GM18498 (cell line): ENCODE results near the gene KMT2E.
"Not testable (repeated sequence)": the region's sequence is repeated elsewhere in the genome, so short reads cannot be mapped to it uniquely, and the experiment has no call there.

Source experiments
- ATAC-seq: cut with Tn5 transposase; IDR thresholded peaks from one replicate; pipeline ENCODE4 v1.9.1; 2021; ENCODE audit warnings: mild to moderate bottlenecking, moderate library complexity; ENCODE audit not compliant: unreplicated experiment

Gene KMT2E

GRCh38 chr7:105026750-105027149 lies 12.7 kb downstream of the KMT2E start:
- ATAC-seq = no peak

- no peak for ATAC-seq
Measured at GRCh38 chr7:105027176-105027853, 13.3 kb downstream of the KMT2E start.

GRCh38 chr7:105028004-105028403 lies 14.0 kb downstream of the KMT2E start:
- peak; percentile 69 for ATAC-seq

GRCh38 chr7:105028941-105029340 lies 14.9 kb downstream of the KMT2E start:
- not testable (repeated sequence) for ATAC-seq

- no peak for ATAC-seq
Measured at GRCh38 chr7:105030447-105030846, 16.4 kb downstream of the KMT2E start.

- no peak for ATAC-seq
Measured at GRCh38 chr7:105032553-105033214, 18.7 kb downstream of the KMT2E start.

GRCh38 chr7:105035349-105035748 lies 21.3 kb downstream of the KMT2E start:
- ATAC-seq = no peak

GRCh38 chr7:105036217-105037168 lies 22.5 kb downstream of the KMT2E start:
- no peak for ATAC-seq

GRCh38 chr7:105037319-105037718 lies 23.3 kb downstream of the KMT2E start:
- no peak for ATAC-seq

- no peak for ATAC-seq
Measured at GRCh38 chr7:105044449-105045070, 30.6 kb downstream of the KMT2E start.

GRCh38 chr7:105046414-105046813 lies 32.4 kb downstream of the KMT2E start:
- no peak for ATAC-seq

- no peak for ATAC-seq
Measured at GRCh38 chr7:105047932-105048331, 33.9 kb downstream of the KMT2E start.

GRCh38 chr7:105050493-105050892 lies 36.5 kb downstream of the KMT2E start:
- no peak for ATAC-seq

- not testable (repeated sequence) for ATAC-seq
Measured at GRCh38 chr7:105050899-105051298, 36.9 kb downstream of the KMT2E start.

- no peak for ATAC-seq
Measured at GRCh38 chr7:105055084-105055483, 41.1 kb downstream of the KMT2E start.

GRCh38 chr7:105055621-105056020 lies 41.6 kb downstream of the KMT2E start:
- no peak for ATAC-seq

GRCh38 chr7:105057472-105057871 lies 43.5 kb downstream of the KMT2E start:
- ATAC-seq = no peak

GRCh38 chr7:105060437-105060836 lies 46.4 kb downstream of the KMT2E start:
- no peak for ATAC-seq

- no peak for ATAC-seq
Measured at GRCh38 chr7:105060923-105061322, 46.9 kb downstream of the KMT2E start.

GRCh38 chr7:105065104-105065503 lies 51.1 kb downstream of the KMT2E start:
- ATAC-seq = no peak

GRCh38 chr7:105067691-105068090 lies 53.7 kb downstream of the KMT2E start:
- no peak for ATAC-seq
